AG09319 (cell line): ENCODE results near the gene CELSR3.
A peak's percentile ranks its signal among the peaks of the same experiment; 100 is the strongest.

Source experiments
- DNase-seq: peaks from one replicate; pipeline ENCODE4 v3.0.0-alpha.2; 2010; ENCODE audit warnings: low read depth; ENCODE audit errors: extremely low read depth
- CTCF ChIP-seq: IDR thresholded peaks from 2 replicates; pipeline ENCODE4 v1.5.1; 2011; ENCODE audit warnings: low read depth, mild to moderate bottlenecking, inconsistent platforms, low read length, moderate library complexity

Gene CELSR3

DNA sequence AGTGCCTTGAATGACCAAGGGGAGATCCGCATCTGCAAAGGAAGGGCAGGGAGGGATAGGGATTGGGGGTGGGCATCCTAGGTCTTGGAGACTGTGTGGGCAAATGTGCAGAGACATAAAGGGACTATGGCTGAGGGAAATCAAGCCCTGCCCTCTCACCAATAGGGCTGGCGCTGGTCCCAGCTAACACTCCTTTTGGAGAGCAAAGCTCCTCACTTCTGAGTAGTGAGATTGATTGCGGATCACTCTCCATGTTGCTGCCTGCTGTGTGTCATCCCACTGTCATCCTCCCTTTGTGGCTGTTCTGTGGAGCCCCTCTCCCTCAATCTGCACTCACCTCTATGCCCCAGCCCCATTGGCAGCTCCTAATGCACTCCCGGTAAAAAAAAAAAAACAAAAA lies 2.2 kb upstream of the CELSR3 start:
- DNase-seq = no peak

GRCh38 chr3:48664313-48664644 lies 1.6 kb upstream of the CELSR3 start:
- DNase-seq = no peak
- no peak for TF ChIP-seq CTCF

More for the DNA sequence above, 2.2 kb upstream of the CELSR3 start:
- no peak for TF ChIP-seq CTCF

DNA sequence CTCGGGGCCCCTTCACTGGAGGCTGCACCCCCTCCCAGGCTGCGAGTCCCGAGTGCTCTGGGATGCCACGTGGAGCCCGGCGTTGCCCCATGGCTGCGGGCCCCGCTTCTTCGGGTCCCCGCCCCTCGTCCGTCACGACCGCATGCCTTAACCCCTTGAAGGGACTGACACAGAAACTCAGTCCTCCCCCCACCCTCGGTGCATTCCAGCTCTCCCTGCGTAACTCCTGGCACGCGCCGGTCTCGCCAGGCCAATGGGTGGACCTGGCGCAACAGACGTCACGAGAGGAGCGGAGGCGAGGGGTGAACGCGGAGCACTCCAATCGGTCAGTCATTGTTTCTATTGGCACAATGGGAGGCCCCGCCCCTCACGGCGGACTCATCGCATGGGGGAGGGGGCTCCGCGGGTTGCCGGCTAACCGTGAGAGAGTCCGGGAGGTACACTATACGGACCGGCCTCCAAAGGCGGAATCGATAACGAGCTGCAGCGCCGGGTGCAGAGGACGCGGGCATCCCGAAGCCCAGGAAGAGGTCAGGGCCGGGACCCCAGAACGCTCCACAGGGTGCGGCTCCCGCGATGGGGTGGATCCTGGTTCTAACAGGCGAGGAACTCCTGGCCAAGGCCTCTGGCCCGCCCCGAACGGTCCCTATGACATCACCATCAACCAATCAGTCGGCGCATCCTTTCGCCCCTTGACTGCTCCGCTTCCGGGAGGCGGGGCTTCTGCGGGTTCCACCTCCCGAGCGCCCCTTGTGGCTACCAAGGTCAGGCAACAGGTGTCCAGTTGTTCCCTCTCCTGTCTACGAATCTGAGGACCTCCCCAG lies 1.0 kb upstream of the CELSR3 start:
- DNase-seq = peak; percentile 97

GRCh38 chr3:48662145-48662752 lies 437 bp downstream of the CELSR3 start:
- TF ChIP-seq CTCF = no peak
- DNase-seq = no peak

More for the DNA sequence above, 1.0 kb upstream of the CELSR3 start:
- peak; percentile 83 for TF ChIP-seq CTCF

GRCh38 chr3:48661501-48662144 lies 1.1 kb downstream of the CELSR3 start:
- no peak for DNase-seq
- TF ChIP-seq CTCF = no peak

DNA sequence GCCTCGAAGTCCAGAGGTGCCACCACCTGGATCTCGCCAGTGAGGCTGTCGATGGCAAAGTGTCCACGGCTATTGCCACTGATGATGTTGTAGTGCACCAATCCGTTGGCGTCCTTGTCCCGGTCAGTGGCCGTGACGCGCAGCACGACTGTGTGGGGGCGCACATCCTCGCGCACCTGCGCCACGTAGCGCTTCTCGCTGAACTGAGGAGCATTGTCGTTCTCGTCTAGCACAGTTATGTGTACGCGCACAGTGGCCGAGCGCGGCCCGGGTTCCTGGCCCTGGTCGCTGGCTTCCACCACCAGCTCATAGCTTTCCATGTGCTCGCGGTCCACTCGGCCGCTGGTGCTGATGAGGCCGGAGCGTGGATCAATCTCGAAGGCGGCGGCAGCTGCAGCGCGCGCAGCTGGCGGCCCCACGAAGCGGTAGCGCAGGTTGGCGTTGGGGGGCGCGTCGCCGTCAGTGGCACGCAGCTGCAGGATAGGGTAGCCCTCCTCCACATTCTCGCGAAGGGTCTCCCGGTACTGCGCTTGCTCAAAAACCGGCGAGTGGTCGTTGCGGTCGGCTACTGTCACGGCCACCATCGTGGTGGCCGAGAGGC lies 1.8 kb downstream of the CELSR3 start:
- TF ChIP-seq CTCF = no peak

More for the DNA sequence above, 1.8 kb downstream of the CELSR3 start:
- no peak for DNase-seq
